Measurements from ENCODE around the gene ATF4.

Gene ATF4

DNA sequence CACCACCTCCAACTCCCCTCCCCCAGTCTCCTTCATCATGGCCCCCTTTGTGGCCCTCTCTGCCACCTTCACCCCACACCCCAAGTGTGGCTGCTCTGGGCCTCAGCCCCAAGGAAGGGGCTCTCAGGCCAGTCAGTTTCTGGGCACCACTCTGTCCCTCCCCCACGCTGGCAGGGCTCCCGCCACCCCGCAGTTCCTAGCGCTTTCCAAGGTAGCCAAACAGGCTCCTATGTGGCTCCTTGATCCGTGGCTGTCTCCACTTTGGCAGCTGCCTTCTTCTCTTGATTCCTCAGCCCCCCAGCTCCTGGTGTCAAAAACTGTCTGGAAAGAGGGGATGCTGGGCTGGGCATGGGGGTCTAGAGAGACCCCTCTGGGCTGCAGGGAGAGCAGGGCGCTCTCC is 39.8 kb downstream of the ATF4 start:
- DNase-seq: no peak

DNA sequence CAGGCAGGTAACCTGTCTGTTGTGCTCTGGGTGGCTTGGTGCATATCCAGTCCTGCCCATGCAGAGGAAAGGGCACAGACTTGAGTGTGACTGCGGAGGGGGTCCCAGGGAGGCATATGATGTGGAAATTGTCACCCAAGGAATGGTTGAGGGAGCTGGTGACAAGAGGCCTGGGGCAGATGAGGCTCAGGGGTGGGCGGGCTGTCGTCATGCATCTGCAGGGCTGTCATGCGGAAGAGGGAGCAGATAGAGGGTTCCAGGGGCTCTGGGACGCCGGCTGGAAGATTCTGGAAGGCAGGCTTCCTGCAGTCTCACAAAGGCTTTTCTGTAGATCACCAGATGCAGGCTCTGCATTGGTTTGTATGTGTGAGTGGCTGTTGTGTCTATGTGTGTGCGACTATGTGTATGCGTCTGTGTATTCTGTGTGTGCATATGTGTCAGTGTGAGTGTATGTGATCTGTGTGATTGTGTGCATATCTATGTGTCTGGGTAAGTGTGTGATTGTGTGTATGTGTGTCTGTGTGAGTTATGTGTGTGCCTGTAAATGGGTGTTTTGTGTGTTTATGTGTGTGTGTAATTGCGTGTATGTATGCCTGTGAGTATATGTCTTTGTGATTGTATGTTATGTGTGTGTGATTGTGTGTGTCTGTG is 42.6 kb downstream of the ATF4 start:
- no peak for DNase-seq

DNA sequence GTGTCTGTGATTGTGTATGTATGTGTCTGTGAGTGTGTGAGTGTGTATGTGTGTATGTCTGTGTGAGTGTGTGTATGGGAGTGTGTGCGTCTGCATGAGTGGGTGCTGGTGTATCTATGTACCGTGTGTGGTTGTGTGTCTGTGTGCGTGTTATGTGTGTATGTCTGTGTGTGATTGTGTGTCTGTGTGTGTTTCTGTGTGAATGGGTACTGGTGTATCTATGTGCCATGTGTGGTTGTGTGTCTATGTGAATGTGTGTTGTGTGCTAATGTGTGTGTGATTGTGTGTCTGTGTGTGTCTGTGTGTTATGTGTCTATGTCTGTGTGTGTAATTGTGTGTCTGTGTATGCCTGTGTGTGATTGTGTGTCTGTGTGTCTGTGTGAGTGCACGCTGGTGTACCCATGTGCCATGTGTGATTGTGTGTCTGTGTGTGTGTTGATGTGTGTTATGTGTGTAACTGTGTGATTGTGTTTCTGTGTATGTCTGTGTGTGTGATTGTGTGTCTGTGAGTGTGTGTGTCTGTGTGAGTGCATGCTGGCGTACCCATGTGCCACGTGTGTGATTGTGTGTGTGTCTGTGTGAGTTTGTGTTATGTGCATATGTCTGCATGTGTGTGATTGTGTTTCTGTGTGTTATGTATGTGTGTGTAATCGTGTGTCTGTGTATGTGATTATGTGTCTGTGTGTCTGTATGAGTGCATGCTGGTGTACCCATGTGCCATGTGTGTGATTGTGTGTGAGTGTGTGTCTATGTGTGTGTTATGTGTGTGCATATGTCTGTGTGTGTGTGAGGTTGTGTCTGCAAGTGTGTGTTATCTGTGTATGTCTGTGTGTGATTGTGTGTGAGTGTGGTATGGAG is 43.4 kb downstream of the ATF4 start:
- no peak for DNase-seq

DNA sequence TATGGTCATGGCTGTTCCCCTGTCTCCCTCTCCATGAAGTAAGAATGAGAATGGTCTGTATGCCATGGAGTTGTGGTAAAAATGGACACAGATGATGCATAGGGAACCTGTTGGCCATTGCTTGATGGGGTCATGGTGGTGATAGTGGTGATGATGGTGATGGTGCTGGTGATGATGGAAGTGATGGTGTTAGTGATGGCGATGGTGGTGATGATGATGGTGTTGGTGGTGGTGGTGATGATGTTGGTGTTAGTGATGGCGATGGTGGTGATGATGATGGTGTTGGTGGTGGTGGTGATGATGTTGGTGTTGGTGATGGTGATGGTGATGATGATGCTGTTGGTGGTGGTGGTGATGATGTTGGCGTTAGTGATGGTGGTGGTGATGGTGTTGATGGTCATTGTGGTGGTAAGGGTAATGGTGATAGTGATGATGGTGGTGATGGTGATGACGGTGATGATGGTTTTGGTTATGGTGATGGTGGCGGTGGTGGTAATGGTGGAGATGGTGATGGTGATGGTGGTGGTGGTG is 45.1 kb downstream of the ATF4 start:
- no peak for DNase-seq

DNA sequence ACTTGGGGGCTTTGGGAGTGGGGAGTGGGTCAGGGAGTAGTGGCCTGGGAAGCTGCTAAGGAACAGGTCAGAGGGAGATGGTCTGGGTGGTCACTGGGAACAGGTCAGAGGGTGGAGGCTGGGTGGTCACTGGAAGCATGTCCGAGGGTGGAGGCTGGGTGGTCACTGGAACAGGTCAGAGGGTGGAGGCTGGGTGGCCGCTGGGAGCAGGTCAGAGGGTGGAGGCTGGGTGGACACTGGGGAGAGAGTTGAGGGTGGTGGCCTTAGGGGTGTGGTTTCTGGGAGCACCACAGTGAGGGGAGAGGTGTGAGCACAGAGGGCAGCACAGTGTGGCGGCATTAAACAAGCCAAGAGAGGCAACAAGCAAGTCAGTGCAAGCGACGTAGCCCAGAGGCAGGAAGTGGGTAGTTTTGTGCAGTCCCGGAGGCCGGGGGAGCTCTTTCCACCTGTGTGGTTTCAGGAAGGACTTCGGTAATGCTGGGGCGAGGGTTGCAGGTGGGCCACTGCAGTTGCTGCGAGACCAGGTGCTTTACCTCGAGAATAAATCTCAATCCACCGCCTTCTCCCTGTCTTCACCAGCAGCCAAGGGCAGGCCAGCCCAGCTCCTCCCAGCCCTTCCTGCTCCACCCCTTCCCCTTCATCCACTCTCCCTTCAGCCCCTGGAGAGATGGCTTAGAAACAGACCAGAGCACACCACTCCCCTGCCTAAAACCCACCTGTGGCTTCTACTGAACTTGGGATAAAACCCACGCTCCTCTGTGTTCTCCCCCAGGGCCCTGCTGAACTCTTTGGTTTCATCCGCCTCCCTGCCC is 47.0 kb downstream of the ATF4 start:
- peak; percentile 16 for DNase-seq

DNA sequence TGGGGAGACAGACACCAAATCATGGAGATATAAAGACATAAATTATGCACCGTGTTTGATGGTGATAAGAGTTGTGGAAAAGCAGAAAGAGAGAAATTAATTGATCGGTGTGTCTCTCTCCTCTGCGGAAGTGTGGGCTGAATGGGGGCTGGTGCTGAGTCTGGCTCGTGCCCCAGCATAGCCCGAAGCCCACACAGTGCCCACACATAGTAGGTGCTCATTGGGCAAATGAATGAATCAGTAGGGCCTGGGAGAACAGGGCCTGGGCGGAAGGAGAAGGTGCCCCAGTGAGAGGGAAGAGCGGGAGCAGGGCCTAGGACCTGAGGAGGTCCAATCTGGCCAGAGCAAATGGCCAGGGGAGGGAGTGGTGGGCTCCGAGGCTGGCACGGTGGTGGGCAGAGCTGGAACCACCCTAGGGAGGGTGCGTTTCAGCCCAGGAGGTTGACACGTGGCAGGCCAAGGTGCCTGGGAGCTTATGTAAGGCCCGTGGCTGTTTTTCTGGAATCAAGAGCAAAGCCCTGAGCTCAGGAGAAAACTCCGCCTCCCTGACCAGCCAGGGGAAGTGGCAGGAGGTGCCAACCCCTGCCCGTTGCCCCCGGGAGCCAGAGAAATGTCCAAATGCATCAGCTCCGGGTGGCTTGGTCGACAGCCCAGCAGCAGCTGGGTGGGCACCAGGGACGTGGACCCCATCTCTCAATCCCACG is 48.1 kb downstream of the ATF4 start:
- DNase-seq: no peak

DNA sequence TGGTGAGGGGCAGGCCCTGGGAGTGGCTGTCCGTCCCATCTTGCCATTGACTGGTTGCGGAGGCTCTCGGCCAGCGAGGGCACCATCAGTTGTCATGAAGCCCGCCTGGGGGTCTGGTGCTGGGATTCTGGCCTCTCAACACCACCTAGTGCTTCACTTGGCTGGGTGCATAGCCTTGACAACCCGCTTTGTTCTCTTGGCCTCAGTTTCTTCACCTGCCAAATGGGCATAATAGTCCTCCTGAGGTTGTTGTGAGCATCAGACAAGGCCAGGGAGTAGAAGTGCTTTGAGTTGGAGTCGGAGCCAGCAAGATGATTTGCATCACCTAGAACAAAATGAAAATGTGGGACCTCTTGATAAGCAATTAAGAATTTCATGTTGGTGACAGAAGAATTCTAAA is 48.7 kb downstream of the ATF4 start:
- DNase-seq: no peak

DNA sequence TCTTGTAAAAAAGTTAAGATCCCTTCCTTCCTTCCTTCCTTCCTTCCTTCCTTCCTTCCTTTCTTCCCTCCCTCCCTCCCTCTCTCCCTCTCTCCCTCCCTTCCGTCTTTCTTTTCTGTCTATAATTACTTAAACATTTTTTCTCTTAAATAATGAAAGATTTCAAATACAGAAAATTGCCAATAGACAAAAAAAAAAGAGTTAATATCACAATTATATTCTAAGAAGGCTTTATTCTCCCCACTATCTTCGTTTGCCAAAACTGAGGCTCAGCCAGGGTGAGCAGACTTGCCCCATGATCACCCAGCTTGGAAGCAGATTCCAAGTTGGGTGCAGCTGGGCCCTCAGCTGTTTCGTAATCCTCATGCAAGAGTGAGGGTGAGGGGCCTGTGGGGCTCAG is 49.9 kb downstream of the ATF4 start:
- no peak for DNase-seq

DNA sequence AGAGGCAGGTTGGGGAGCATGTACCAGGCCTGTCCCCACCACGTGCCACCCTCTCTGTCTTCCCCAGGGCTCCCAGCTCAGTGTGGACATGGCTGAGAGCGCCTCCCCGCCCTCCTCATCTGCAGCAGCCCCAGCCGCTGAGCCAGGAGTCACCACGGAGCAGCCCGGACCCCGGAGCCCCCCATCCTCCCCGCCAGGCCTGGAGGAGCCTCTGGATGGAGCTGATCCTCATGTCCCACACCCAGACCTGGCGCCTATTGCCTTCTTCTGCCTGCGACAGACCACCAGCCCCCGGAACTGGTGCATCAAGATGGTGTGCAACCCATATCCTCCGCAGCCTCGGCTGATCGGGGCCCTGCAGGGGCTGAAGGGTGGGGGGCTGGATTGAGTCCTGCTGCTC is 50.3 kb downstream of the ATF4 start, which contains the start of gene CACNA1I:
Gene CACNA1I (plus strand): TSS at position 89 of the 400 bp plus-strand sequence. CDS start 0 bp downstream, at position 89.
- DNase-seq: no peak

DNA sequence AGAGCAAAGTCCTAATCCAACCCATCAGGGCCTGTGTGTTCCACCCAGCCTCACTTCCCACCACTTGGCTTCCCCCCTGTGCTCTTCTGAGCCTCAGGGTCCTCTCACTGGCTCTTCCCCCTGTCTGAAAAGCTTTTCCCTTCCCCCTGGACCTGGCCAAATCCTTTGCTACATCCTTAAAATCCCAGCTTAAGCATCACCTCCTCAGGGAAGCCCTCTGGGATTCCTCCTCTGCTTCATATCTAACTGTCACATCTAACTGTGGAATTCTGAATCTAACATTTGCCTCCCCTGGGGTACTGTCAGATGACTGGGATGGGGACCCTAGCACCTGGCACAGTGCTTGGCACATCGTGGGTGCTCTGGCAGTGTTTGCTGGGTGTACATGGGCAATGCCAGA is 51.2 kb downstream of the ATF4 start:
- DNase-seq: no peak

All from activated T-cell treated with anti-CD3 and anti-CD28 coated beads for 4 hours (primary cell).